Activated naive CD4-positive, alpha-beta T cell treated with anti-CD3 and anti-CD28 coated beads for 36 hours (primary cell): ENCODE data around the gene SERPINF2. TPM values are rescaled to one million over a fixed set of nuclear protein-coding genes. Genes with fewer than 3 reads are reported as not detected.
A peak's percentile ranks its signal among the peaks of the same experiment; 100 is the strongest.
"Not testable (repeated sequence)": the region's sequence is repeated elsewhere in the genome, so short reads cannot be mapped to it uniquely, and the experiment has no call there.

Experiments
- CTCF ChIA-PET: fragments of 350-600 bp; sonication (Branson Sonifier 250); formaldehyde crosslinking; loops from one replicate; lab custom pipeline; 2021; ENCODE audit warnings: antibody characterized with exemption; lab: Charles Lee
- DNase-seq: peaks from one replicate; pipeline ENCODE4 v3.0.0-alpha.2; 2020
- H3K27ac Mint-ChIP-seq: one replicate; pipeline ENCODE4 v1.8.0; 2021; ENCODE audit warnings: mild to moderate bottlenecking, mixed read lengths
- H3K27me3 Mint-ChIP-seq: one replicate; pipeline ENCODE4 v1.8.0; 2021; ENCODE audit warnings: low read depth, mixed read lengths
- H3K36me3 Mint-ChIP-seq: one replicate; pipeline ENCODE4 v1.8.0; 2021; ENCODE audit warnings: low read depth, mixed read lengths
- H3K4me1 Mint-ChIP-seq: one replicate; pipeline ENCODE4 v1.8.0; 2021; ENCODE audit warnings: low read depth, mixed read lengths
- H3K4me3 Mint-ChIP-seq: one replicate; pipeline ENCODE4 v1.8.0; 2021; ENCODE audit warnings: mild to moderate bottlenecking, moderate library complexity, mixed read lengths
- H3K9me3 Mint-ChIP-seq: one replicate; pipeline ENCODE4 v1.8.0; 2021; ENCODE audit warnings: mixed read lengths
- intact Hi-C: fragments of 100-400 bp; cut with micrococcal nuclease; formaldehyde crosslinking; loops from one replicate; pipeline ENCODE4 v1.15.1; 2023
- total RNA-seq, 2 experiments: library from RNA; stranded (reverse); gene quantifications; one replicate each; pipeline ENCODE4 v1.2.3, GENCODE V29; 2021

Gene SERPINF2
- total RNA-seq = not detected

DNA sequence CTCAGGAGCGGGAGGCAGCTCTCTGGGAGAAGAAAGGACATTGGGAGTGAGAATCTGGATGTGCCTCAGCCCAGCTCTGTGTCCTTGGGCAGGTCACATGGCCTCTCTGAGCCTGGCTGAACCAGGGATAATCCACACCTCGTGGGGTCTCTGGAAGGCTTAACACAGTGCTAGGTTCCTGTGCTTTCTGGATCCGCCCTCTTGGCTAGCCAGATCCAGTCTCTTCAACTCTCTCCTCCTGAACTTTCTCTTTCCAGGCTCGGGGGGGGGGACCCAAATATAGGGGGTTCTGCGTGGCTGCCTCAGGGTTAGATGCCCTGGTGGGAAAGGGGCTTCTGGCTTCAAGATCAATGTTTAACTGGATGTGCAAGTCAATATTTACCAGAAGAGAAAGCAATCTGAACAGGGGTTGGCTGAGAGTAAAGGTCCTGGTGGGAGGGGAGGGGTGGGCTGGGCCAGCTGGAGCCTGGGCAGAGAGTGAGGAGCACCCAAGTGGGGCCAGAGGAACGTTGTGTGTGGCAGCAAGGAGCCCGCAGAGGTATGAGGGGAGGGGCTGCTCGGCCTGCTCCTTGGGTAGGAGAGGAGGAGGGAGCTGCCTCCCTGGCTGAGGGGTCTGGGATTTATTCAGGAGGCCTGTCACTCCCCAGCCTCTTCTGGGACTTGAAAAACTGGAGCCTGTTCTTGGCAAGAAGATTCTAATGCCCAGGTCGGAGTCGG, at the start of gene SERPINF2:
SERPINF2 (plus strand) TSS at position 501 of the 717 bp plus-strand sequence. CDS start 2,125 bp downstream, outside the sequence.
- H3K27ac Mint-ChIP-seq = no peak within 1 kb of the TSS
- intact Hi-C loops = no loop called here
- CTCF ChIA-PET = no interaction called here

DNA sequence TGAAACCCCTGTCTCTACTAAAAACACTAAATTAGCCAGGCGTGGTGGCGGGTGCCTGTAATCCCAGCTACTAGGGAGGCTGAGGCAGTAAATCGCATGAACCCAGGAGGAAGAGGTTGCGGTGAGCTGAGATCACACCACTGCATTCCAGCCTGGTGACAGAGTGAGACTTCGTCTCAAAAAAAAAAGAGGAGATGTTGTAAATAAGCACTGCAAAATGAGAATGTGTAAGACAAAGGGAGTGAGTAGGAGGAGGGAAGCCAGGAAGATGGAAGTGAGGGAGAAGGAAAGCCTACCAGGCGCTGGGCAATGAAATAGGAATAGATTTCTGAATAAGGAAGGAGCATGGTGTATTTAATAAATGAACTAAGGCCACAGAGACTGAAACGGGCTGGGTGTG, 49.3 kb upstream of the SERPINF2 start:
- H3K36me3 Mint-ChIP-seq = no peaks in the 10 kb centered on the region
- intact Hi-C loops = no loop called here
- H3K9me3 Mint-ChIP-seq = peaks cover 2% of the 10 kb centered on the region
- no peaks in the 10 kb centered on the region for H3K27me3 Mint-ChIP-seq
- CTCF ChIA-PET = no interaction called here
- H3K27ac Mint-ChIP-seq = no peak overlapping the region
- DNase-seq = no peak
- no peaks in the 10 kb centered on the region for H3K4me1 Mint-ChIP-seq
- no peak overlapping the region for H3K4me3 Mint-ChIP-seq

More for the DNA sequence above, at the start of gene SERPINF2:
- Mint-ChIP-seq H3K36me3 (no peaks in the 10 kb centered on the region), H3K27me3 (no peaks in the 10 kb centered on the region), H3K4me1 (no peaks in the 10 kb centered on the region), H3K9me3 (no peaks in the 10 kb centered on the region), H3K4me3 (no peak within 1 kb of the TSS)
- no peak for DNase-seq

GRCh38 chr17:1695365-1695764, 47.3 kb upstream of the SERPINF2 start:
- CTCF ChIA-PET = interaction anchor here (0.6 kb wide), 1 partner anchor 27 kb away, joined by 5 read pairs; no protein-coding TSS in a partner anchor
- H3K4me3 Mint-ChIP-seq = no peak overlapping the region
- H3K27me3 Mint-ChIP-seq = no peaks in the 10 kb centered on the region
- no peaks in the 10 kb centered on the region for H3K36me3 Mint-ChIP-seq
- H3K4me1 Mint-ChIP-seq = no peaks in the 10 kb centered on the region
- H3K27ac Mint-ChIP-seq = no peak overlapping the region
- intact Hi-C loops = no loop called here
- no peak for DNase-seq
- H3K9me3 Mint-ChIP-seq = peaks cover 2% of the 10 kb centered on the region

DNA sequence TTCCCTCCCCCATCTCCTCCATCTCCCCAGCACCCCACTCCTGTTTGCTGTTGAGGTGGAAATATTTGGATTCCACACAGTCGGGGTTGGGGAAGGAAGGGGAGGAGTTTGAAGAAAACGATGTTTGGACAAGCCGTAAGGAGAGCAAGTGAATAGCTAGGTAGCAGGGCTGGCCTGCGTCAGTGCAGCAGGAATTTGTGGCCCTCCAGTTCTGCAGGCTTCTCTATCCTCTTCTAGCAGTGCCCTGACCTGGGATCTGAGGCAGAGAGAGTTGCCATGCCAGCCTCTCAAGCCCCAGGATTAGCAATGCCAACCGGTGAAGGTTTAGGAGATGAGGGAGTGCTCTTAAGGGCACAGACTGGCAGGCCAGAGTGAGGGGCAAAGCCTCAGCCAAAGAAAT, 45.0 kb upstream of the SERPINF2 start:
- no peak overlapping the region for H3K27ac Mint-ChIP-seq
- CTCF ChIA-PET = interaction anchor here (0.8 kb wide), 1 partner anchor 28 kb away, joined by 5 read pairs; no protein-coding TSS in a partner anchor
- no peaks in the 10 kb centered on the region for H3K27me3 Mint-ChIP-seq
- no peaks in the 10 kb centered on the region for H3K36me3 Mint-ChIP-seq
- peaks cover under 1% of the 10 kb centered on the region for H3K9me3 Mint-ChIP-seq
- H3K4me1 Mint-ChIP-seq = no peaks in the 10 kb centered on the region
- no peak for DNase-seq
- H3K4me3 Mint-ChIP-seq = no peak overlapping the region
- intact Hi-C loops = no loop called here

DNA sequence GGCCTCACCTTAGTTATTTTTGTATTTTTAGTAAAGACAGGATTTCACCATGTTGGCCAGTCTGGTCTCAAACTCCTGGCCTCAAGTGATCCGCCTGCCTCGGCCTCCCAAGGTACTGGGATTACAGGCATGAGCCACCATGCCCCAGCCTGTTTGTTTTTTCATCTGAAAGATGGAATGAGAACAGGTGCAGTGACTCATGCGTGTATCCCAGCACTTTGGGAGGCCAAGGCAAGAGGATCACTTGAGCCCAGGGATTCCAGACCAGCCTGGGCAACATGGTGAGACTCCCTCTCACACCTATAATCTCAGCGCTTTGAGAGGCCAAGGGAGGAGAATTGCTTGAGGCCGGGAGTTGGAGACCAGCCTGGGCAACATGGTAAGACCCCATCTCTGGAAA, 42.8 kb upstream of the SERPINF2 start:
- H3K4me3 Mint-ChIP-seq, H3K36me3 Mint-ChIP-seq, H3K27me3 Mint-ChIP-seq, CTCF ChIA-PET, DNase-seq, H3K4me1 Mint-ChIP-seq, H3K9me3 Mint-ChIP-seq, intact Hi-C loops, H3K27ac Mint-ChIP-seq: not testable (repeated sequence)

DNA sequence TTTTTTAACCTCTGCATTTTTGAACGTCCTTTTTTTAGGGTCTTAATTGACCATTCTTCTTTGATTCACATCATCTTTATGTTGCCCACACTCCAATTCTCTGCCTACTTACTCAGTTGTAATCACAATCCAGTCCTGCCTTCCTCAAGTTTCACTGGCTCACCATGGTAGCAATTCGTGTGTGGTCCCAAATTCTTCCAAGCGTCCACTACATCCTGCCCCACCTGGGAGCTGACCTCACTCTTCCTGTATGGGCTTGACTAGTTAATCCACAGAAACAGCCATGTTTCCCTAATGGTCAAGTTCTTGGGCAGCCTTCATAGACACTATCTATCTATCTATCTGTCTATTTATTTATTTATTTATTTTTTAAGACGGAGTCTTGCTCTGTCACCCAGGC, 39.6 kb upstream of the SERPINF2 start:
- no peak for DNase-seq
- Mint-ChIP-seq H3K9me3 (no peaks in the 10 kb centered on the region), H3K4me1 (no peaks in the 10 kb centered on the region), H3K27ac (no peak overlapping the region), H3K4me3 (no peak overlapping the region), H3K36me3 (no peaks in the 10 kb centered on the region), H3K27me3 (peaks cover 13% of the 10 kb centered on the region)
- CTCF ChIA-PET = no interaction called here
- intact Hi-C loops = no loop called here

- CTCF ChIA-PET = interaction anchor here (1.2 kb wide), 1 partner anchor 16 kb away, joined by 3 read pairs; no protein-coding TSS in a partner anchor
- intact Hi-C loops = no loop called here
- Mint-ChIP-seq H3K4me1 (peaks cover 2% of the 10 kb centered on the region), H3K36me3 (no peaks in the 10 kb centered on the region), H3K27ac (no peak overlapping the region), H3K27me3 (peaks cover 16% of the 10 kb centered on the region), H3K9me3 (no peaks in the 10 kb centered on the region), H3K4me3 (no peak overlapping the region)
- DNase-seq = no peak
Observed at GRCh38 chr17:1705004-1705403, 37.7 kb upstream of the SERPINF2 start.

- peaks cover 11% of the 10 kb centered on the region for H3K4me1 Mint-ChIP-seq
- H3K9me3 Mint-ChIP-seq = no peaks in the 10 kb centered on the region
- CTCF ChIA-PET = interaction anchor here (0.6 kb wide), 1 partner anchor 133 kb away, joined by 3 read pairs; no protein-coding TSS in a partner anchor
- H3K27me3 Mint-ChIP-seq = peaks cover 24% of the 10 kb centered on the region
- no peak for DNase-seq
- H3K36me3 Mint-ChIP-seq = no peaks in the 10 kb centered on the region
- H3K4me3 Mint-ChIP-seq = no peak overlapping the region
- H3K27ac Mint-ChIP-seq = no peak overlapping the region
- intact Hi-C loops = no loop called here
Observed at GRCh38 chr17:1707107-1707506, 35.6 kb upstream of the SERPINF2 start.

GRCh38 chr17:1708791-1709346, 33.8 kb upstream of the SERPINF2 start:
- Mint-ChIP-seq H3K27me3 (peaks cover 24% of the 10 kb centered on the region), H3K4me1 (peaks cover 11% of the 10 kb centered on the region), H3K4me3 (peak overlapping the region; percentile 39)
- CTCF ChIA-PET, H3K36me3 Mint-ChIP-seq, DNase-seq, H3K9me3 Mint-ChIP-seq, H3K27ac Mint-ChIP-seq, intact Hi-C loops: not testable (repeated sequence)

- Mint-ChIP-seq H3K4me3 (no peak overlapping the region), H3K9me3 (no peaks in the 10 kb centered on the region), H3K27ac (no peak overlapping the region), H3K4me1 (peaks cover 14% of the 10 kb centered on the region), H3K36me3 (no peaks in the 10 kb centered on the region), H3K27me3 (peaks cover 28% of the 10 kb centered on the region)
- DNase-seq = no peak
- CTCF ChIA-PET = no interaction called here
- intact Hi-C loops = no loop called here
Observed at GRCh38 chr17:1709403-1709951, 33.2 kb upstream of the SERPINF2 start.

DNA sequence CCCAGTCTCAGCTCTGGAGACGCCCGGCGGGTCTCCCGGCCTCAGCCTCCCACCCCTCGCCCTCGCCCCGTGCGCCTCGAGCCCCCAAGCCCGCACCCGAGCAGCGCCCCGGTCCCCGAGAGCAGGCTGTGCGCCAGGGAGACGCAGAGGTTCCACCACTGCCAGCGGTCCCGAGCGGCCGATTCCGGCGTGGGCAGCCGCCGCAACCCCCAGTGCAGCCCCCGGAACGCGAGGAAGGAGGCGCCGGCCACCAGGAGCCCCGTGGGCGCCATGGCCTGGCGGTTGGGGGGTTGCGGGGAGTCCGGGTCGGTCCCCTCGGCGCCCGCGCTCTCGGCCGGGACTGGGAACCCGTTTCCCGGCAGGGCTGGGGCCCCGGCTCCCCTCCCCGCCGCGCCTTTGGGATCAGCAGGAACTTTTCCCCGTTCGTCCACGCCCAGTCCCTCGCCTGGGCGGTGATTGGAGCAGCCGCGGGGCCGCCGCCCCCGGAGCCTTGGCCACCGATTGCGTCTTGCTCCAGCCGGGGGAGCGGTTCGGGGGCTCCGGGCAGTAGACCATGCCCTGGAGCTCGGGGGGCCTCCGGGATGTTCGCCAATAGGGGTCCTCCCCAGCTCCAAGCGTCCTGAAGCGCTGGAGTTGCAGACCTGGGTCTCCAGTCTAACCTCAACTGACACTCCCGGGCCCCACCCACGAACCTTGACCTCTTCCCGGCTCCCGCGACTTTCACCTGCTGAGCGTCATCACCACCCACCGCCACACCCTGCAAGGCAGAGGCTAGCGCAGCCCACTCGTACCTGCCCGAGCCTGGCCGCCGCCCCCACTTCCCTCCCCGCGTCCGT, 32.5 kb upstream of the SERPINF2 start, which contains the start of gene TLCD2:
TLCD2 (minus strand) TSS at position 407 of the 836 bp plus-strand sequence; CDS start at position 272, 135 bp downstream.
- no peak within 1 kb of the TSS for H3K27ac Mint-ChIP-seq
- intact Hi-C loops = loop anchor here (10.0 kb wide), 1 partner anchor 145 kb away; the partner anchor contains the start of gene PITPNA
- CTCF ChIA-PET = no interaction called here
- no peak for DNase-seq
- peaks cover 24% of the 10 kb centered on the region for H3K27me3 Mint-ChIP-seq
- H3K9me3 Mint-ChIP-seq = no peaks in the 10 kb centered on the region
- no peaks in the 10 kb centered on the region for H3K36me3 Mint-ChIP-seq
- H3K4me3 Mint-ChIP-seq = peak within 1 kb of the TSS; percentile 46
- peaks cover 18% of the 10 kb centered on the region for H3K4me1 Mint-ChIP-seq
